Testis (tissue), 3 donors: ENCODE results near the gene VIL1. TPM values are rescaled to one million over a fixed set of nuclear protein-coding genes. Genes with fewer than 3 reads are reported as not detected.

Experiments
- DNase-seq: peaks from one replicate; pipeline ENCODE4 v3.0.0-alpha.2; 2019
- H3K27ac ChIP-seq, 2 donors: fragments of 200-600 bp; sonication (generic); one replicate each; pipeline ENCODE4 v1.5.1; 2019
- H3K27me3 ChIP-seq: fragments of 200-600 bp; sonication (generic); one replicate; pipeline ENCODE4 v1.5.1; 2019
- H3K36me3 ChIP-seq: fragments of 200-600 bp; sonication (generic); one replicate; pipeline ENCODE4 v1.5.1; 2017; ENCODE audit warnings: low read depth; ENCODE audit errors: missing control alignments
- H3K4me1 ChIP-seq: fragments of 200-600 bp; sonication (generic); one replicate; pipeline ENCODE4 v1.5.1; 2019
- H3K4me3 ChIP-seq, 2 donors: fragments of 200-600 bp; sonication (generic); one replicate each; pipeline ENCODE4 v1.5.1; 2017 to 2019
- H3K9me3 ChIP-seq: fragments of 200-600 bp; sonication (generic); one replicate; pipeline ENCODE4 v1.5.1; 2017
- CTCF ChIP-seq, 3 experiments: fragments of 450-650 bp in 2 of 3; fragments of 200-600 bp in 1 of 3; sonication (generic) in 1 of 3; IDR thresholded peaks; one replicate each; pipeline ENCODE4 v1.5.1; 2016 to 2019; ENCODE audit warnings: antibody characterized with exemption in 3 of 3, mild to moderate bottlenecking in 2 of 3, moderate library complexity in 1 of 3
- POLR2A ChIP-seq: fragments of 450-650 bp; IDR thresholded peaks from one replicate; pipeline ENCODE4 v1.6.1; 2017; ENCODE audit warnings: antibody characterized with exemption, mild to moderate bottlenecking, moderate library complexity
- WGBS, 2 donors: methylation state at CpG; one replicate each; pipeline ENCODE4 v1.1.5; 2018; 5-methylcytosine and 5-hydroxymethylcytosine counted together
- intact Hi-C: fragments of 100-400 bp; cut with DNase I; formaldehyde crosslinking; loops from one replicate; pipeline ENCODE4 v1.15.1; 2023; ENCODE audit warnings: low total_unique reads
- polyA plus RNA-seq: library from polyadenylated mRNA; stranded (reverse); fragments of 350-450 nt; fragmentation: Illumina TruSeq; extraction: RNeasy Lipid Tissue Mini Kit (QIAGEN cat#74804); gene quantifications from one replicate; pipeline ENCODE4 v1.2.3, GENCODE V29; 2014; ENCODE audit warnings: low read depth, low replicate concordance; ENCODE audit not compliant: insufficient read depth
- total RNA-seq, 2 donors: library from RNA; depleted of rRNA; stranded (reverse); fragments of >200 nt; gene quantifications; one replicate each; pipeline ENCODE4 v1.2.3, GENCODE V29; 2016

Gene VIL1
- total and polyA plus RNA-seq, 3 donors from 2014 or later: 0.50 to 1.6 (median 0.71) TPM

DNA sequence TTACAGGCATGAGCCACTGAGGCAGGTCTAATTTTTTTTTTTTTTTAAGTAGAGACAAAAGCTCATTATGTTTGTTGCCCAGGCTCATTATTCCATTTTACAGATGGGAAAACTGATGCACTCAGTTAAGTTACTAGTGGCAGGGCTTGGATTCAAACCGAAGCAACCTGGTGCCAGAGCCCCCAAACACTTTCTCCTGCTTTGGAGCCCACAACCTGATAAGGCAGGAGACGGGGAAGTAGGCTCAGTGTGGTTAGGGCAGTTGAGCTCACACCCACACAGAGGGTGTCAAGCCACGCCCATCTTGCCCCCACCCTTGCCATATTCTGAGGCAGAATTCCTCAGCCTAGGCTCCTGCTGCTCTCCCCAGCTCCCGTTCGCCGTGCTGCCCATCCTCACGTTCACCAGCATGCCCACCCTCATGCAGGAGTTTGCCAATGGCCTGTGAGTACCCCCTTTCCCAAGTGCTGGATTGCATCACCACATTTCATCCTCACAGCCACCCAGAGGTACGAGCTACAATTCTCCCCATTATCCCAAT is 25.1 kb upstream of the VIL1 start:
- no peaks in the 10 kb centered on the region for H3K27me3 ChIP-seq
- H3K27ac ChIP-seq: no peak overlapping the region
- TF ChIP-seq CTCF (IDR thresholded peaks at IDR 0.05): no peak
- TF ChIP-seq POLR2A: no peak
- H3K4me1 ChIP-seq: peaks cover 22% of the 10 kb centered on the region
- intact Hi-C loops: no loop called here
- 80 to 81% methylated on average over 6 to 8 of the region's 8 CpGs for WGBS, 2 donors
- no peaks in the 10 kb centered on the region for H3K9me3 ChIP-seq
- no peak overlapping the region for H3K4me3 ChIP-seq
- DNase-seq: no peak
- H3K36me3 ChIP-seq: no peaks in the 10 kb centered on the region

DNA sequence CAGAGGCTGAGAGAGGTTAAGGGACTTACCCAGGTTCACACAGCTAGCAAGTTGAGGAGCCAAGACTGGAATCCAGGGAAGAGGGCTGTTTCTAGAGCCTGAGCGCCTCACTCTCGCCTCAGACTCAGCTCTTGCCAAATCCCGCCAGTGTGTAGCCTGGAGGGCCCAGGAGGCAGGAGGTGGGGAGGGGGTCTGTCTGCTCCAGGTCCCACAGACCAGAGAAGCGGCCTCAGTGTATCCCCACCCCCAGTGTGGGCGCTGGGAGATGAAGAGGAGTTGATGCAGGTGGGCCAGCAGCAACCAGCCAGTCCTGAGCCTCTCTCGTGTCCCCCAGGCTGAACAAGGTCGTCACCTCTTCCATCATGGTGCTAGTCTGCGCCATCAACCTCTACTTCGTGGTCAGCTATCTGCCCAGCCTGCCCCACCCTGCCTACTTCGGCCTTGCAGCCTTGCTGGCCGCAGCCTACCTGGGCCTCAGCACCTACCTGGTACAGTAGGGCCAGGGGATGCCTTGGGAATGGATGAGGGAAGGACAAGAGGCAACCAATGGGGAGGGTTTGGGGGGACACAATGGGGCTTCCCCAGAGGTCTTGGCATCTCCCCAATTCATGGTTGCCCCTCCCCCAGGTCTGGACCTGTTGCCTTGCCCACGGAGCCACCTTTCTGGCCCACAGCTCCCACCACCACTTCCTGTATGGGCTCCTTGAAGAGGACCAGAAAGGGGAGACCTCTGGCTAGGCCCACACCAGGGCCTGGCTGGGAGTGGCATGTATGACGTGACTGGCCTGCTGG is 24.4 kb upstream of the VIL1 start:
- Histone ChIP-seq H3K27ac (no peak overlapping the region), H3K36me3 (no peaks in the 10 kb centered on the region), H3K9me3 (no peaks in the 10 kb centered on the region), H3K4me3 (no peak overlapping the region), H3K4me1 (peaks cover 22% of the 10 kb centered on the region), H3K27me3 (no peaks in the 10 kb centered on the region)
- intact Hi-C loops: loop anchor here (5.0 kb wide), 1 partner anchor 102 kb away; the partner anchor contains the start of gene TMBIM1
- TF ChIP-seq POLR2A (no peak), CTCF (IDR thresholded peaks at IDR 0.05) (no peak)
- 78 to 81% methylated on average over 10 to 13 of the region's 13 CpGs for WGBS, 2 donors
- no peak for DNase-seq

GRCh38 chr2:218395090-218395444 is 23.9 kb upstream of the VIL1 start:
- 71 to 93% methylated on average over 6 of the region's 6 CpGs for WGBS, 2 donors
- intact Hi-C loops: loop anchor here (5.0 kb wide), 1 partner anchor 103 kb away; the partner anchor contains the start of gene TMBIM1
- Histone ChIP-seq H3K27ac (peak overlapping the region in 1 of 2 donors; percentile 99), H3K27me3 (no peaks in the 10 kb centered on the region), H3K36me3 (no peaks in the 10 kb centered on the region), H3K4me3 (peak overlapping the region in 1 of 2 donors; percentile 97), H3K9me3 (no peaks in the 10 kb centered on the region), H3K4me1 (peaks cover 22% of the 10 kb centered on the region)
- no peak for TF ChIP-seq CTCF (IDR thresholded peaks at IDR 0.05)
- no peak for DNase-seq

DNA sequence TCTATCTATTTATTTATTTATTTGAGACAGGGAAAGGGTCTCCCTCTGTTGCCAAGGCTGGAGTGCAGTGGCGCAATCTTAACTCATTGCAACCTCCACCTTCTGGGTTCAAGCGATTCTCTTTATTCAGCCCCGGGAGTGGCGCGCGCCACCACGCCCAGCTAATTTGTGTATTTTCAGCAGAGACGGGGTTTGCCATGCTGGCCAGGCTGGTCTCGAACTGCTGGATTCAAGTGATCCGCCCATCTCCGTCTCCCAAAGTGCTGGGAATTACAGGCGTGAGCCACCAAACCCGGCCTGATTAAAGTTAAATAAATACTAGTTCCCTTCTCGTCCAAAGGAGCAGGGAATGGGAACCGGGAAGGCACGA is 23.5 kb upstream of the VIL1 start:
- DNase-seq: no peak
- no peak for TF ChIP-seq POLR2A
- no peak for TF ChIP-seq CTCF (IDR thresholded peaks at IDR 0.05)
- Histone ChIP-seq H3K27ac (peak overlapping the region; percentile 98 to 99), H3K27me3 (no peaks in the 10 kb centered on the region), H3K4me3 (peak overlapping the region; percentile 97 to 99), H3K9me3 (no peaks in the 10 kb centered on the region), H3K4me1 (peaks cover 22% of the 10 kb centered on the region), H3K36me3 (no peaks in the 10 kb centered on the region)
- intact Hi-C loops: loop anchor here (5.0 kb wide), 1 partner anchor 103 kb away; the partner anchor contains the start of gene TMBIM1
- 26 to 29% methylated on average over 16 of the region's 16 CpGs for WGBS, 2 donors
